ENCODE measurements around the gene RAB40C. TPM values are rescaled to one million over a fixed set of nuclear protein-coding genes. Genes with fewer than 3 reads are reported as not detected.
A peak's percentile ranks its signal among the peaks of the same experiment; 100 is the strongest.

The RAB40C gene
- polyA plus RNA-seq, 2 of the 4 experiments (the other 2 are of a cell fraction): 4.4 to 9.7 TPM

GRCh38 chr16:637081-638018 lies 47.5 kb downstream of the RAB40C start:
- Histone ChIP-seq H3K4me2 (peak overlapping the region; percentile 78), H3K27ac (peak overlapping the region; percentile 83 to 91), H3K9me3 (no peaks in the 10 kb centered on the region), H3K4me3 (peak overlapping the region; percentile 78), H3K4me1 (peaks cover 24% of the 10 kb centered on the region)
- no peak for TF ChIP-seq KDM1A (IDR thresholded peaks at IDR 0.05; ENCODE audit: low read depth)
- no peak for TF ChIP-seq JUNB (IDR thresholded peaks at IDR 0.05)
- no peak for TF ChIP-seq JUN (IDR thresholded peaks at IDR 0.05)
- no peak for TF ChIP-seq HMGXB4 (CRISPR knock-in tag; IDR thresholded peaks at IDR 0.05; ENCODE audit: borderline replicate concordance)
- TF ChIP-seq GATA3 (IDR thresholded peaks at IDR 0.05; ENCODE audit: borderline replicate concordance): no peak
- 0 out of 2 replicates have a peak, but pooled peaks have one; percentile 19 for TF ChIP-seq USF2 (IDR thresholded peaks at IDR 0.05)
- no peak for TF ChIP-seq MAZ (IDR thresholded peaks at IDR 0.05; ENCODE audit: borderline replicate concordance, low read depth, low read length)
- no peak for TF ChIP-seq BCL3 (IDR thresholded peaks at IDR 0.05)
- ChIA-PET CTCF (interaction anchor here (0.6 to 2.7 kb wide), 11 partner anchors 11 to 168 kb away, joined by 3 to 12 read pairs (median 6); partner anchors contain the start of gene RHOT2), POLR2A (interaction anchor here (1.3 to 1.6 kb wide), 2 partner anchors 47 to 50 kb away, joined by 4 read pairs; partner anchors contain the start of gene RAB40C)
- ATAC-seq: peak in 1 of 2 experiments; percentile 3; a peak in 3 of 6 replicates
- WGBS (ENCODE audit: missing lambda C conversion rate): 43% methylated on average over 27 of the region's 53 CpGs
- no peak for FAIRE-seq
- DNase-seq (ENCODE audit: low read depth in 1 of 2, low spot score in 1 of 2): peak; percentile 90 to 91

- 91% methylated on average over 13 of the region's 15 CpGs for WGBS (ENCODE audit: missing lambda C conversion rate)
- CTCF ChIA-PET: interaction anchor here (0.6 to 2.7 kb wide), 5 partner anchors 10 to 169 kb away, joined by 3 to 12 read pairs (median 8); no protein-coding TSS in a partner anchor
- H3K4me1 ChIP-seq: peaks cover 30% of the 10 kb centered on the region
- no peak overlapping the region for H3K4me2 ChIP-seq
- no peak for TF ChIP-seq NFE2L2 (conservative IDR thresholded peaks at IDR 0.05; ENCODE audit: low read length)
- no peak for TF ChIP-seq HES2 (IDR thresholded peaks at IDR 0.05)
- TF ChIP-seq ESRRA (IDR thresholded peaks at IDR 0.05; ENCODE audit: borderline replicate concordance, low read length): no peak
- no peak for TF ChIP-seq CHD4 (IDR thresholded peaks at IDR 0.05; ENCODE audit: borderline replicate concordance)
- no peak for TF ChIP-seq HOXB5 (CRISPR knock-in tag; IDR thresholded peaks at IDR 0.05)
- no peak for TF ChIP-seq HMGXB4 (CRISPR knock-in tag; IDR thresholded peaks at IDR 0.05; ENCODE audit: borderline replicate concordance)
- no peak for TF ChIP-seq ZSCAN20 (CRISPR knock-in tag; IDR thresholded peaks at IDR 0.05)
- TF ChIP-seq JUN (IDR thresholded peaks at IDR 0.05): no peak
- TF ChIP-seq HEYL (CRISPR knock-in tag; IDR thresholded peaks at IDR 0.05): no peak
- TF ChIP-seq CBX2 (IDR thresholded peaks at IDR 0.05; ENCODE audit: borderline replicate concordance, low read depth): no peak
- TF ChIP-seq ELK1 (IDR thresholded peaks at IDR 0.05; ENCODE audit: low read depth, low read length): no peak
- no peak for TF ChIP-seq POLR2A (IDR thresholded peaks at IDR 0.05; ENCODE audit: low read length)
- no peak for TF ChIP-seq HOXB13 (CRISPR knock-in tag; IDR thresholded peaks at IDR 0.05; ENCODE audit: low read depth)
- TF ChIP-seq FOSB (CRISPR knock-in tag; IDR thresholded peaks at IDR 0.05): no peak
- no peak for TF ChIP-seq ATOH8 (CRISPR knock-in tag; IDR thresholded peaks at IDR 0.05; ENCODE audit: low read depth)
- no peak overlapping the region for H3K27ac ChIP-seq
- H3K4me3 ChIP-seq: no peak overlapping the region
- no peak for FAIRE-seq
- POLR2A ChIA-PET: no interaction called here
- no peak for ATAC-seq
- H3K9me3 ChIP-seq: no peaks in the 10 kb centered on the region
- DNase-seq (ENCODE audit: low read depth in 1 of 2, low spot score in 1 of 2): no peak
Observed at GRCh38 chr16:638034-638543, 48.2 kb downstream of the RAB40C start.

Measured in A549 (cell line).